Gastroesophageal sphincter (tissue), 2 donors: Measurements from ENCODE around the gene GAD1.

Experiments used
- POLR2A ChIP-seq, 2 donors: fragments of 450-650 bp; IDR thresholded peaks; one replicate each; pipeline ENCODE4 v1.6.1; 2017; ENCODE audit warnings: antibody characterized with exemption in 2 of 2, mild to moderate bottlenecking in 2 of 2, moderate library complexity in 1 of 2
- POLR2AphosphoS5 ChIP-seq: sonication (generic); formaldehyde crosslinking; IDR thresholded peaks from one replicate; pipeline ENCODE4 v1.6.1; 2017; ENCODE audit warnings: antibody characterized with exemption

GRCh38 chr2:170840717-170841210 is 24.1 kb downstream of the GAD1 start:
- TF ChIP-seq POLR2A (IDR thresholded peaks at IDR 0.05) (no peak), POLR2AphosphoS5 (no peak)
